T-helper 1 cell (primary cell): ENCODE measurements around the gene ATAD3B.
"Not testable (repeated sequence)": the region's sequence is repeated elsewhere in the genome, so short reads cannot be mapped to it uniquely, and the experiment has no call there.

ENCODE experiments used
- DNase-seq, 5 donors: peaks; one replicate each; pipeline ENCODE4 v3.0.0-alpha.2; 2012 to 2020
- total RNA-seq, 4 donors: gene quantifications; one replicate each; lab custom pipeline; 2026; lab: John Stamatoyannopoulos, UW

The ATAD3B gene
- total RNA-seq, result 57.2 to 78.3 (median 60.8) reads per million in 4 donors

DNA sequence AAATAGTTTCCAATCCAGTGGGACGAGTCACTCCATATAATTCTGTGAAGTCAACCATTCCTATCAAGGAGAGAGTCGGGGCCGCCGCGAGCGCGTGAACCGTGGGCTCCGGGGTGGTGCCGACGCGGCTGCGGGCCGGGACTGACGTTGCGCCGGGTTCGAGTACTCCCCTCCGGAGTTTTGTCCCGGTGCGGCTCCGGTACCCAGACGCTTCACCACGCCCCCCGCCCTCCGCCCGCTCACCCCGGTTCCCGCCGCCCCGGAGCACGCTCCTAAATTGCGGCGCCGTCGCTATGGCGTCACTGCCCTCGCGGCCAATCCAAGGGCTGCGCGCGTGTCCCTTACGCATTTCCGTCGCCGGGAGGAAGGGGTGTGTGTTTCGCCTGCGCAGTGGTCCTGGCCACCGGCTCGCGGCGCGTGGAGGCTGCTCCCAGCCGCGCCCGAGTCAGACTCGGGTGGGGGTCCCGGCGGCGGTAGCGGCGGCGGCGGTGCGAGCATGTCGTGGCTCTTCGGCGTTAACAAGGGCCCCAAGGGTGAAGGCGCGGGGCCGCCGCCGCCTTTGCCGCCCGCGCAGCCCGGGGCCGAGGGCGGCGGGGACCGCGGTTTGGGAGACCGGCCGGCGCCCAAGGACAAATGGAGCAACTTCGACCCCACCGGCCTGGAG lies at the start of gene ATAD3B:
Gene ATAD3B, plus strand, starts transcription at position 377 of the 664 bp plus-strand sequence. Its CDS starts 120 bp downstream, at position 497.
- peak; percentile 77 to 91 (median 85) for DNase-seq

GRCh38 chr1:1421907-1422464 lies 49.6 kb upstream of the ATAD3B start:
- no peak for DNase-seq

- no peak for DNase-seq
Measured at GRCh38 chr1:1422465-1423244, 48.9 kb upstream of the ATAD3B start.

GRCh38 chr1:1423245-1423597 lies 48.3 kb upstream of the ATAD3B start:
- no peak for DNase-seq

GRCh38 chr1:1424707-1425106 lies 46.9 kb upstream of the ATAD3B start:
- no peak for DNase-seq

DNA sequence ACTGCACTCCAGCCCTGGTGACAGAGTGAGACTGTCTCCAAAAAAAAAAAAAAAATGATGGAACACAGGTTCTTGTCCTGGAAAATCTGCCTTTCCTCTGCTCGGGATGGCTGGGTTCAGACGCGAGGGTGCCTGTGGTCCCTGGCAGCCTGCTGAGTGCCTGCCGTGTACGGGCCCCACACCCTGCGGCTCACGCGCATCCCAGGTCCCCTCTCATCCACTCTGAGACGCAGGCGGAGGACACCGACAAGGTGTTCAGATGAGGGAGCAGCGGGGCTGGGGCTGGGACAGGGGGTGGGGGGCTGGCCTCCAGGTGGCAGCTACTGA lies 46.2 kb upstream of the ATAD3B start:
- no peak for DNase-seq

DNA sequence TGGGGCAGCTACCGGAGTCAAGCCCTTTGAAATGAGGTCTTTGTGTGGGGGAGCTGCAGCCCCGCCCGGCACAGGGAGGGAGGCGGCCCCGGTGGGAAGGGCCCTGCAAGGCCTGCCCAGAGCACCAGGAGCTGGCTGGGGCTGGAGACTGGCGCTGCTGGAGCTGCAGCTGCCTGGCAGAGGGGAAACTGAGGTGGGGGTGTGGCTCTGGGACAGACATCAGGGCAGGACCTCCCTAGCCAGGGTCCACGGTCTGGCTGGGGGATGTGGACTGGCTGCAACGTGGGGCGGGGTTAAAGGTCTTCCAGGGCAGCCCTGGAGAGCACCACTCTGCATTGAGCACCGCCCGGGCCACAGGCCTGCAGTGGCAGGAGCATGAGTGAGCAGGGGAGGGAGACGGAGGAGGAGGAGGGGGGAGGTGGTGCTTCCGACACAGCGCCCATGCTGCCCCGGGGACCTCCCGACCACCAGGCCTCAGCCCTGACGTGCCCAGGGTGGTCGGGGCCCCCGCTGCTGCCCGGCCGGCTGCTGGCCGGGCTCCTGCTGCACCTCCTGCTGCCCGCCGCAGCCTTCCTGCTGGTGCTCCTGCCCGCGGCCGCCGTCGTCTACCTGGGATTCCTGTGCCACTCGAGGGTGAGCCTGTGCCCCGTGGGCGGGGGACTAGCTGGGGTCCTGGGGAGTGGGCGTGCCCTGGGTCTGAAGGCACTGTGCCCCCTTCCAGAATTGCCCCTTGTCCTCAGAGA lies 45.6 kb upstream of the ATAD3B start:
- DNase-seq, result no peak

- no peak for DNase-seq
Measured at GRCh38 chr1:1426496-1427105, 45.0 kb upstream of the ATAD3B start.

GRCh38 chr1:1427106-1427819 lies 44.3 kb upstream of the ATAD3B start:
- no peak for DNase-seq

GRCh38 chr1:1427820-1428148 lies 43.8 kb upstream of the ATAD3B start:
- no peak for DNase-seq

- DNase-seq, result no peak
Measured at GRCh38 chr1:1428174-1428573, 43.4 kb upstream of the ATAD3B start.

DNA sequence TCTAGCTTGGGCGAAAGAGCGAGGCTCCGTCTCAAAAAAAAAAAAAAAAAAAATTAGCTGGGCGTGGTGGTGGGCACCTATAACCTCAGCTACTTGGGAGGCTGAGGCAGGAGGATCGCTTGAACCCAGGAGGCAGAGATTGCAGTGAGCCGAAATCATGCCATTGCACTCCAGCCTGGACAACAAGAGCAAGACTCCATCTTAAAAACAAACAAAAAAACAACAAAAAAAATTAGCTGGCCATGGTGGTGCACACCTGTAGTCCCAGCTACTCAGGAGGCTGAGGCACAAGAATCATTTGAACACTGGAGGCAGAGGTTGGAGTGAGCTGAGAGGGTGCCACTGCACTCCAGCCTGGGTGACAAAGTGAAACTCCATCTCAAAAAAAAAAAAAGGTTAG lies 42.6 kb upstream of the ATAD3B start:
- DNase-seq, result not testable (repeated sequence)

DNA sequence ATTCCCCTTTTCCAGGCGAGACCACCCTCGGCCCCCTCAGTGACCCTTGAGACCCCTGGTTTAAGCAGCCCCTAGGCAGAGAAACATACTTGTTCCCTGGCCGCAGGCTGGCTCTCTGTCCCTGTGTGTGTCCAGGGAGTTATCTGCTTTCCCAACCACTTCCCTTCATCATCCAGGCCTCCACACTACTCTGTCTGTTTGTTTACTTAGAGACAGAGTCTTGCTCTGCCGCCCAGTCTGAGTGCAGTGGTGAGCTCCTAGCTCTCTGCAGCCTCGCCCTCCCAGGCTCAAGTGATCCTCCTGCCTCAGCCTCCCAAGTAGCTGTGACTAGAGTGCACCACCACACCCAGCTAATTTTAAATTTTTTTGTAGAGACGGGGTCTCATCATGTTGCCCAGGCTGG lies 41.9 kb upstream of the ATAD3B start:
- DNase-seq, result no peak

GRCh38 chr1:1430114-1430982 lies 41.2 kb upstream of the ATAD3B start:
- no peak for DNase-seq

- no peak for DNase-seq
Measured at GRCh38 chr1:1430992-1431844, 40.3 kb upstream of the ATAD3B start.

DNA sequence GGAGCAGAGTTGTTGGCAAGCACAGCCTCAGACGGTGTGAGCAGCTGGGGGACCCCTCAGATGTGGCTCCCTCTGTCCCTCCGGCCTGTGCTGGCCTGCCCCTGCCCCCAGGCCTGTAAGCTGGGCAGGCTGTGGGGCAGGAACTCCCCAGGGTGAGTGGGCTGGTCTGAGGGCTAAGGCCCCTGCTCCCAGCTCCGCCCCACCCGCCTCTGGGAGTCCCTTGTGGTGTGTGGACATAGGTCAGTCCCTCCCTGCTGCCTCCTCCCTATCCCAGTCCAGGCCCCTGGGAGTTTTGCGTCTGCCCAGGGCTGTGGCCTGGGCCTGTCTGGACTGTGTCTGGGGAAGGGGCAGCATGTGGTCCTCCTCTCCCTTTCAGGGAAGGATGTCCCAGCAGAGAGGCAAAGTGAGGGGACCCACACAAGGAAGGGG lies 39.7 kb upstream of the ATAD3B start:
- no peak for DNase-seq

GRCh38 chr1:1432274-1432950 lies 39.2 kb upstream of the ATAD3B start:
- no peak for DNase-seq

GRCh38 chr1:1432951-1433803 lies 38.4 kb upstream of the ATAD3B start:
- DNase-seq, result no peak

- DNase-seq, result no peak
Measured at GRCh38 chr1:1433804-1434130, 37.8 kb upstream of the ATAD3B start.
